ENCODE data around the gene ABHD5. TPM values are rescaled to one million over a fixed set of nuclear protein-coding genes. Genes with fewer than 3 reads are reported as not detected.

ABHD5 gene
- total RNA-seq, 4 donors from 2014 or later, result 12.4 to 50.6 (median 22.8) TPM

DNA sequence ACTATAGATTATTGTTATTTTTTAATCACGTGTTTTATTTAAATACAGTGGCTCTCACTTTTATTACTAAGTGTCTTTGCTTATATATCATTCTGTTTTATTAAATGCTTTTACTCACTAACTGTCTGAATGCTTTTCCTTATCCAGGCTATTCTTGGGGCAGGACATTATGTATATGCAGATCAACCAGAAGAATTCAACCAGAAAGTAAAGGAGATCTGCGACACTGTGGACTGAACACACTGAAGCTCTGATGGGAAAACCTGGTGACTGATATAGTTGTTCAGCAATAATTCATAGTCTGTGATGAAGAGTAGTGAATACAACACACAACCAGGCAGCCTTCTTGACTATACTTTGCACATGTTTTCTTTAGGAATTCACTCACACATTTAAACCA, 27.6 kb downstream of the ABHD5 start:
- no peaks in the 10 kb centered on the region for H3K9me3 ChIP-seq
- no peak for DNase-seq
- no peak overlapping the region for H3K4me3 ChIP-seq
- peaks cover 0 to 34% (median 0%) of the 10 kb centered on the region in 3 donors for H3K36me3 ChIP-seq
- TF ChIP-seq, protein P1, sequence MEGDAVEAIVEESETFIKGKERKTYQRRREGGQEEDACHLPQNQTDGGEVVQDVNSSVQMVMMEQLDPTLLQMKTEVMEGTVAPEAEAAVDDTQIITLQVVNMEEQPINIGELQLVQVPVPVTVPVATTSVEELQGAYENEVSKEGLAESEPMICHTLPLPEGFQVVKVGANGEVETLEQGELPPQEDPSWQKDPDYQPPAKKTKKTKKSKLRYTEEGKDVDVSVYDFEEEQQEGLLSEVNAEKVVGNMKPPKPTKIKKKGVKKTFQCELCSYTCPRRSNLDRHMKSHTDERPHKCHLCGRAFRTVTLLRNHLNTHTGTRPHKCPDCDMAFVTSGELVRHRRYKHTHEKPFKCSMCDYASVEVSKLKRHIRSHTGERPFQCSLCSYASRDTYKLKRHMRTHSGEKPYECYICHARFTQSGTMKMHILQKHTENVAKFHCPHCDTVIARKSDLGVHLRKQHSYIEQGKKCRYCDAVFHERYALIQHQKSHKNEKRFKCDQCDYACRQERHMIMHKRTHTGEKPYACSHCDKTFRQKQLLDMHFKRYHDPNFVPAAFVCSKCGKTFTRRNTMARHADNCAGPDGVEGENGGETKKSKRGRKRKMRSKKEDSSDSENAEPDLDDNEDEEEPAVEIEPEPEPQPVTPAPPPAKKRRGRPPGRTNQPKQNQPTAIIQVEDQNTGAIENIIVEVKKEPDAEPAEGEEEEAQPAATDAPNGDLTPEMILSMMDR (IDR thresholded peaks at IDR 0.05), result no peak
- TF ChIP-seq POLR2A (IDR thresholded peaks at IDR 0.05), result no peak
- H3K27ac ChIP-seq, result no peak overlapping the region
- no peaks in the 10 kb centered on the region for H3K4me1 ChIP-seq
- H3K27me3 ChIP-seq, result no peaks in the 10 kb centered on the region

DNA sequence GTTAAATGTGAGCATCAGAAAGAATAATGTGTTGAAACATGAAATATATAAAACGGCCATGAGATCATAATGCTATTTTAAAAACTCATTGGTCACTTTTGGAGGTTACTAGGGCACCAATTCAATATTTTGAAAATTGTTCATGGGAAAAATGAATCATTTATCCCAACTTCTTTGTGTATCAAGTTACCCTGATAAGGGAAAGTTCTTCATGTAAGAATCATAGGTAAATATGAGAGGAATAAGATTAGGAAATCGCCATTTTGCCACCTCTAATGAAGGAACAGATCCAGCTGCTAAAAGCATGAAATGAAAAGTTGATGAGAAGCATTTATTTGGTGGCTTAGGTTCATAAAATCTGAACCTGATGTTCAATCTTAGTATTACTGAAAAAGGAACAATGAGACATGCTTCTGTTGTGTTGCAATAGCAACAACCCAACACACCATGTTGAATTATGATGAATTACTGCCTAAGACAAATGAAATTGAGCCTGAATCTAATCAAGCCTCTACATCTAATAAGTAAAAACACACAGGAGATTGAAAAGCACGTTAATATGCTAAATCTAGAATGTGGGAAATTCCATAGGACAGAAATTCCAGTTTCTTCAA, 32.5 kb downstream of the ABHD5 start:
- H3K36me3 ChIP-seq, result peaks cover 0 to 16% (median 0%) of the 10 kb centered on the region in 3 donors
- DNase-seq, result no peak
- TF ChIP-seq, protein P1 (IDR thresholded peaks at IDR 0.05), result no peak
- no peak for TF ChIP-seq POLR2A (IDR thresholded peaks at IDR 0.05)
- no peak overlapping the region for H3K4me3 ChIP-seq
- H3K4me1 ChIP-seq, result no peaks in the 10 kb centered on the region
- H3K27ac ChIP-seq, result no peak overlapping the region
- H3K9me3 ChIP-seq, result no peaks in the 10 kb centered on the region
- no peaks in the 10 kb centered on the region for H3K27me3 ChIP-seq

DNA sequence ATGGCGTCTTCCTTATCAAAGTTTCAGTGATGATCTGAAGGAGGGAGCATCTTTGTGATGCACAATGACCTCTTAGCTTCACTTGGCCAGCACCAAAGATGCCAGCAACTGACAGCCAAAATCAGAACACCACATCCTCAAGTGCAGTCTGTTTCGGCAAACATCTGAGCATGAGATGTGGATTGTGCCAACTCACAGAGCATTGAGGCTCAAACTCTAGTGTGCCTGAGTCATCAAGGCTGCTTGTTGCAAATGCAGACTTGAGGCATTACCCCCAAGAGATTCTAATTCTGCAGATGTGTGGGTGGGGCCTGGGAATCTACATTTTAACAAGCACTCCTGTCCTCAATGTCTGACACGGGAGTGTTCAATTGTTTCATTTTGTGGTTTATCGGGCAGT, 35.8 kb downstream of the ABHD5 start:
- DNase-seq, result no peak
- TF ChIP-seq POLR2A (IDR thresholded peaks at IDR 0.05), result no peak
- TF ChIP-seq, protein P1 (IDR thresholded peaks at IDR 0.05), result no peak
- H3K27me3 ChIP-seq, result no peaks in the 10 kb centered on the region
- H3K36me3 ChIP-seq, result no peaks in the 10 kb centered on the region
- H3K4me3 ChIP-seq, result no peak overlapping the region
- no peaks in the 10 kb centered on the region for H3K9me3 ChIP-seq
- no peaks in the 10 kb centered on the region for H3K4me1 ChIP-seq
- no peak overlapping the region for H3K27ac ChIP-seq

DNA sequence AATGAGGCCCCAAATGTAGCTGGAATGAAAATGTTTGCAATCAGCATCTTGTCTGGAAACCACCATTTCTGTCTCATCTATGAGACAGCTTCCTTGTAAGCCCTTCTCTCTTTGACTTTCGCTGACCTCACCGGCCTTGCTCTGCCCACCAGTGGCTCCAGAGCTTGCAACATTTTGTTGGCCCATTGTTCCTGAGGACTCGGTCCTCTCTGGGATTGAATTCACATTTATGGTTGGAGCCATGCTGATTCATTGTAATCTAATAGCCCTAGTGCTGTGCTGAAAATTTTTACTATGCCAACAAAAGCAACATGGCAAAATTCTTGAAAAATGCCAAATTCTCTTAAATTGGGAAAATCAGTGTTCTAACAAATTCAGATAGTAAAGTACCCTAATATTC, 37.2 kb downstream of the ABHD5 start:
- Histone ChIP-seq H3K36me3 (peaks cover 0 to 5% (median 0%) of the 10 kb centered on the region in 3 donors), H3K4me1 (no peaks in the 10 kb centered on the region), H3K4me3 (no peak overlapping the region), H3K9me3 (no peaks in the 10 kb centered on the region), H3K27me3 (no peaks in the 10 kb centered on the region), H3K27ac (no peak overlapping the region)
- TF ChIP-seq, protein P1 (IDR thresholded peaks at IDR 0.05), result no peak
- TF ChIP-seq POLR2A (IDR thresholded peaks at IDR 0.05), result no peak
- DNase-seq, result no peak

DNA sequence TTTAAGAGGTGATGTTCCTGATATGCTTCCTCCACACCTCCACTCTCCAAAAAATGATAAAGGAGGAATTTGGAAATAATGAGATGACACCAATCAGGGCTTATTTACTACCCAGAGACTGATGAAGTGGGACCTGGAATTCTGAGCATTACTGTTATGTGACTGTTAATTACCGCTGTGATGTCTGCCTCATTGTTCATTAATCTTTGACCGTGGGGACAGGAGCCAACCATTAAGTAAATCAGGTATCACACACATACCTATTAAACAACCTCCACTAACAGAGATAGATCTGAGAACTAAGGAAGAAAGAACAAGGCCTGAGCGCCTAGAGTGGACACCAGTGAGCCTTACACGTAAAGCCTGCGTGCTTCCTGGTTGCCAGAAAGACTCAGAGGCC, 37.7 kb downstream of the ABHD5 start:
- no peaks in the 10 kb centered on the region for H3K9me3 ChIP-seq
- no peak for TF ChIP-seq POLR2A (IDR thresholded peaks at IDR 0.05)
- TF ChIP-seq, protein P1 (IDR thresholded peaks at IDR 0.05), result no peak
- H3K4me1 ChIP-seq, result no peaks in the 10 kb centered on the region
- no peak overlapping the region for H3K27ac ChIP-seq
- H3K4me3 ChIP-seq, result no peak overlapping the region
- no peaks in the 10 kb centered on the region for H3K27me3 ChIP-seq
- no peak for DNase-seq
- H3K36me3 ChIP-seq, result peaks cover 0 to 5% (median 0%) of the 10 kb centered on the region in 3 donors

DNA sequence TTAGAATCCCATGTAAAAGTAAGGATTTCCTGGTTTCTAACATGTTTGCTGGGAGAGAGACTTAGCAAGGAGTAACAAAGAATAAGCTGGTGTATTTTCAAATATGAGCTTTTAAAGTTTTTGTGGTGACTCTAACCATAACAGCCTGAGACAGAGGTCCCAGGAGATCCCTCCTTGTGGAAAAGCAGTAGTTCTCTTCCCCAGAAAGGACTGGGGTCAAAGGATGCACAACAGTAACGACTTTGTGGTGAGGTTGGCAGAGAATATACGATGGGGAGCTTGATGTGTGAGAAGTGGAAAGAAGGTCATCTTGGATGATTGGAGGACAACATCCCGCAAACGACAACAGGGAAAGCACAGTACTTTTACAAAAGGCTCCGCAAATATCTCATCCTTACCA, 38.2 kb downstream of the ABHD5 start:
- H3K4me1 ChIP-seq, result no peaks in the 10 kb centered on the region
- no peaks in the 10 kb centered on the region for H3K27me3 ChIP-seq
- no peaks in the 10 kb centered on the region for H3K9me3 ChIP-seq
- TF ChIP-seq, protein P1 (IDR thresholded peaks at IDR 0.05), result no peak
- no peak for TF ChIP-seq POLR2A (IDR thresholded peaks at IDR 0.05)
- DNase-seq, result no peak
- H3K27ac ChIP-seq, result no peak overlapping the region
- H3K36me3 ChIP-seq, result peaks cover 0 to 5% (median 0%) of the 10 kb centered on the region in 3 donors
- no peak overlapping the region for H3K4me3 ChIP-seq

Data from Peyer's patch (tissue), 4 donors.